ENCODE results near the gene RO60. TPM values are rescaled to one million over a fixed set of nuclear protein-coding genes. Genes with fewer than 3 reads are reported as not detected.

Gene RO60
- total and polyA plus RNA-seq, 2 of the 4 experiments (the other 2 are of a cell fraction) = 10.9 to 161 TPM

- no peak overlapping the region for H2BK20ac ChIP-seq (ENCODE audit: low read depth, low read length)
- no peak overlapping the region; the same call in 1 of the 2 replicates for H4K5ac ChIP-seq (ENCODE audit: low read depth, low read length)
- H2AK5ac ChIP-seq (ENCODE audit: low read depth, low read length) = no peak overlapping the region
- TSS peak; percentile 37 for BruUV-seq (replicated peaks)
- H2AFZ ChIP-seq (replicated peaks; ENCODE audit: low read length, poor library complexity) = no peak overlapping the region
- H3K4ac ChIP-seq (ENCODE audit: low read depth, low read length) = peak overlapping the region; percentile 8; the same call in 1 of the 2 replicates
- ChIA-PET CTCF (interaction anchor here (0.6 kb wide), 1 partner anchor 580 kb away, joined by 3 read pairs; no protein-coding TSS in a partner anchor), POLR2A (ENCODE audit: unreplicated experiment) (no interaction called here)
- peak overlapping the region; percentile 79; the same call in 1 of the 2 replicates for H3K9ac ChIP-seq (ENCODE audit: low read depth, low read length)
- H3K4me3 ChIP-seq (ENCODE audit: insufficient read depth, low read depth, low read length) = peak overlapping the region; percentile 82
- TF ChIP-seq USF2 (IDR thresholded peaks at IDR 0.05; ENCODE audit: low read depth, low read length) (peak; percentile 46; the same call in 1 of the 2 replicates), MXI1 (IDR thresholded peaks at IDR 0.05; ENCODE audit: borderline replicate concordance, low read depth, low read length) (peak; percentile 84; the same call in 1 of the 2 replicates), CHD1 (IDR thresholded peaks at IDR 0.05; ENCODE audit: low read depth, low read length) (no peak)
- no peak overlapping the region for H3K18ac ChIP-seq (ENCODE audit: low read depth, low read length)
- peak overlapping the region; percentile 48 for H2BK5ac ChIP-seq (ENCODE audit: low read depth, low read length, poor library complexity, severe bottlenecking)
- H3K4me2 ChIP-seq (ENCODE audit: low read depth, low read length) = peak overlapping the region; percentile 83
- no peaks in the 10 kb centered on the region for H3K27me3 ChIP-seq (ENCODE audit: control insufficient read depth, insufficient read depth, low read length)
- H2AK9ac ChIP-seq (replicated peaks; ENCODE audit: low read depth, low read length, poor library complexity) = no peak overlapping the region
- H3K23ac ChIP-seq (ENCODE audit: low read depth, low read length) = peak overlapping the region; percentile 77
- intact Hi-C loops (cut with micrococcal nuclease) = no loop called here
- H3K36me3 ChIP-seq (ENCODE audit: control insufficient read depth, insufficient read depth, low read length) = no peaks in the 10 kb centered on the region
- in situ Hi-C loops (cut with MboI; ENCODE audit: low sequenced_read_pairs) = no loop called here
- ATAC-seq (ENCODE audit: low read depth) = no peak
- peaks cover 15% of the 10 kb centered on the region; the same call in 1 of the 2 replicates for H4K20me1 ChIP-seq (ENCODE audit: insufficient read depth, low read length)
- H2BK120ac ChIP-seq (ENCODE audit: low read depth, low read length) = no peak overlapping the region
- H3K9me3 ChIP-seq (ENCODE audit: control insufficient read depth, insufficient read depth, low read length) = no peaks in the 10 kb centered on the region
- H3K14ac ChIP-seq (replicated peaks; ENCODE audit: low read depth, low read length) = peak overlapping the region; percentile 52; the same call in 1 of the 2 replicates
- peaks cover 5 to 42% of the 10 kb centered on the region in 2 experiments; a peak in 2 of 4 replicates for H3K79me1 ChIP-seq (ENCODE audit: low read depth in 1 of 2, low read length in 2 of 2)
- H3K9me1 ChIP-seq (ENCODE audit: insufficient read depth, low read length) = peaks cover 6% of the 10 kb centered on the region
- peak overlapping the region; percentile 29; the same call in 1 of the 2 replicates for H3K56ac ChIP-seq (ENCODE audit: extremely low read depth, insufficient read depth, low read length)
- DNase-seq = peak; percentile 22
- peaks cover 2% of the 10 kb centered on the region; the same call in 1 of the 2 replicates for H3K4me1 ChIP-seq (ENCODE audit: control insufficient read depth, insufficient read depth, low read length)
- no peak overlapping the region for H2BK15ac ChIP-seq (ENCODE audit: low read depth, low read length)
- no peak overlapping the region for H4K8ac ChIP-seq (ENCODE audit: low read depth in 2 of 2, low read length in 2 of 2)
- WGBS, 2 experiments (ENCODE audit: extremely low coverage in 2 of 2, insufficient read length in 1 of 2) = no CpG with 5 or more reads among the region's 2 CpGs
- no peak overlapping the region for H4K91ac ChIP-seq (ENCODE audit: insufficient read depth, low read depth, low read length)
- dilution Hi-C loops (cut with HindIII; ENCODE audit: low sequenced_read_pairs, unreplicated experiment) = no loop called here
- H3K27ac ChIP-seq (ENCODE audit: insufficient read depth, low read length) = peak overlapping the region; percentile 39; the same call in 1 of the 2 replicates
Measured at GRCh38 chr1:193060938-193061337, 1.5 kb downstream of the RO60 start.
